GM18505 (cell line): Measurements from ENCODE around the gene CPT1A.
"Not testable (repeated sequence)": the region's sequence is repeated elsewhere in the genome, so short reads cannot be mapped to it uniquely, and the experiment has no call there.

Experiments used
- ATAC-seq: cut with Tn5 transposase; IDR thresholded peaks from one replicate; pipeline ENCODE4 v1.9.1; 2021; ENCODE audit not compliant: unreplicated experiment
- POLR2A ChIP-seq: IDR thresholded peaks from 4 replicates; pipeline ENCODE4 v1.6.1; 2011; ENCODE audit warnings: borderline replicate concordance; ENCODE audit not compliant: insufficient read depth, insufficient read length; ENCODE audit errors: extremely low read depth

Gene CPT1A

DNA sequence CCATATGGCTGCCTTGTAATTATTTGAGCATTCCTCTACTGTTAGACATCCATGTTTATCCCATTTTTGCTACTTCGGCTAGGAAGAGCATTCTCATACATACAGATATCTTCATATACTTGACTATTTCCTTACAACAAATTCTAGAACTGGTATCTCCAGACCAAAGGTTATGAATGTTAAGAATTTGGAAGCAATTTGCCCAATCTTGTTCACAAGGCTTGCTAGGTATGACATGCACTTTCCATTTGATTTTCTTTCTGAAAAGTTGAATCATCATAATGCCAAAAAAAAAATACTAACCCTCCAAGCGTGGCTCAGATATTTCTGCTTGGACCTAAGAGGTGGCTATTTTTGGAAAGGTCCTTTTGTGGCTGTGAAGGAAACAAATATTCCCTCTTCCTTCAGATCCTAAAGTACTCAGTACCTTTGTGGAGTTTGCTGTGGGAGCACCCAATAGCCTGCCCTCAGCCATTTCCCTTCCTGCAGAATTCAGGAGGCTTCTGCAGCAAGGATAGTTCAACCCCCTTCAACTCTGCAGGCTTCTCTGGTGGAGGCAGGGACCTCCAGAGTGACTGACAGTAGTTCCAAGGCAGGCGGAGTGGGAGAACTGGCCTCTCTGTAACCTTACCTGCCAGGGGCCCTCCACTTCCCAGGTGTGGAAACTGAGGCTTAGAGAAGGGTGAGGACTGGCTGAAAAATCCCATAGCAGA lies 22.0 kb upstream of the CPT1A start:
- ATAC-seq, result no peak
- no peak for TF ChIP-seq POLR2A

DNA sequence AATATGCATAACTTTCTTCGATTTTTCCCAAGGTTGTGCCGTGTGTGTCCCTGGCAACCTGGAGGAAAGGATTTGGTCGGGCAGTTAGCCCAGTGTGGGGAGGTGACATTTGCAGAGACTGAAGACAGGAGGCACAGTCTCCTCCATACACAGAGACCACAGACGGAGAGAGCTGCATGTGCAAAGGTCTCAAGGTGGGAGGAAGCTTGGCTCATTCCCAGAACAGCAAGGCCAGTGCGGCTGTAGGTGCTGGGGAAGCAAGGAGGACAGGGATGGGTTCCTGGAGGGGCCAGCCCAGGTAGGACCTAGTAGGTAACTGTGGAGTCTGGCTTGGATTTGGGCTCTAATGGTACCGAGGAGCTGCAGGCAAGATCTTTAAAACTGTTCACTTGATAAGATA lies 20.7 kb upstream of the CPT1A start:
- ATAC-seq, result no peak
- no peak for TF ChIP-seq POLR2A

GRCh38 chr11:68859123-68859522 lies 17.4 kb upstream of the CPT1A start:
- no peak for TF ChIP-seq POLR2A

GRCh38 chr11:68857037-68857586 lies 15.4 kb upstream of the CPT1A start:
- TF ChIP-seq POLR2A, result no peak
- ATAC-seq, result no peak

More at GRCh38 chr11:68859123-68859522, 17.4 kb upstream of the CPT1A start:
- ATAC-seq, result no peak

DNA sequence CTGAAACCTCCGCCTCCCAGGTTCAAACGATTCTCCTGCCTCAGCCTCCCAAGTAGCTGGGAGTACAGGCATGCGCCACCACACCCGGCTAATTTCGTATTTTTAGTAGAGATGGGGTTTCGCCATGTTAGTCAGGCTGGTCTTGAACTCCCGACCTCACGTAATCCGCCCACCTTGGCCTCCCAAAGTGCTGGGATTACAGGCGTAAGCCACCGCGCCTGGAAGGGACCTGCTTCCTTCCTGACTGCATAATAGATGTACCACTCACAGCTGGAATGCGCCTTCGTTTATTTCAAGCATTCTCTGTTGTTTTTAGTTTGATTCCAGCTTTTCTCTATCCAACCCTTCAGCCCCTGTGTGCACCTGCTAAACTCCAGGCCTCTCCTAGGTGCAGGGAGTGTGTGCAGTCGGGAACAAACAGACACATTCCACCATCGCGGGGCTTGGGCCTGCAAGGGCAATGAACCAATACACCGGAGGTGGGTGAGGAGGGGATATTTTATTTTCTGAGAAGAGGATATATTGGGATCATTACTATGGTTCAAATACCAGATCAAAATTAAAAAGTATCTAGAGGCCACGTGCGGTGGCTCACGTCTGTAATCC lies 14.8 kb upstream of the CPT1A start:
- ATAC-seq, result not testable (repeated sequence)

- ATAC-seq, result no peak
- TF ChIP-seq POLR2A, result no peak
Measured at GRCh38 chr11:68855205-68855981, 13.7 kb upstream of the CPT1A start.

DNA sequence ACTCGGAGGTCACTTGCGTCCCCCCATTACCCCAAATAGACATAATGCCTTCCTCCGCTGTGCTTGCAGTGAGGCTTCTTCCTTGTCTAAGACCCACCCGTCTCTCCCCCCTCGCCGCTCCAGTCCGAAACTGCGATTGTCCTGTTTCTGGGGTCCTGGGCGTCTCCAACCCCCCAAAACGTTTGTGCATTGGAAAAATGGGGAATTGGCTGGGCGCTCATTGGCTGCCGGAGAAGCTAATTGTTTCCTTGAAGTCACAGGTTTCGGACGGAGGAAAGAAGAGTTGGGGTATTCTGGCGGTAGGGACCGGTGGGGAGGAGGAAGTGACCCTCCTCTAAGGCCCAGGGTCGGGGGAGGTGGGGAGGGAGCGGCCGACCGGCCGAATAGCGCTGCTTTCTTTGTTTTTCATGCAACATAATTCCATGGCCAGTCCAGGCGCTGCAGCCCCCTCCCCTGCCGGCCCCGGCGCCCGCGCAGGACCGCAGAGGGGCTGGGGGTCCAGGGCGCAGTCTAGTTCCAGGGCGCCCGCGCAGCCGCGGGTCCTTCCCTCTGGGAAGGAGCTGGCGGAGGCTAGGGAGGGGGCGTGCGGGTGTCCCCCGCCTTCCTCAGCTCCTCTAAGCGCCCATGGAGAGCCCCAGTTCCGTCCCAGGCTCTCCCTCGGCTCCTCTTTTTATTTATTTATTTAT lies 12.7 kb upstream of the CPT1A start:
- no peak for TF ChIP-seq POLR2A
- ATAC-seq, result no peak

DNA sequence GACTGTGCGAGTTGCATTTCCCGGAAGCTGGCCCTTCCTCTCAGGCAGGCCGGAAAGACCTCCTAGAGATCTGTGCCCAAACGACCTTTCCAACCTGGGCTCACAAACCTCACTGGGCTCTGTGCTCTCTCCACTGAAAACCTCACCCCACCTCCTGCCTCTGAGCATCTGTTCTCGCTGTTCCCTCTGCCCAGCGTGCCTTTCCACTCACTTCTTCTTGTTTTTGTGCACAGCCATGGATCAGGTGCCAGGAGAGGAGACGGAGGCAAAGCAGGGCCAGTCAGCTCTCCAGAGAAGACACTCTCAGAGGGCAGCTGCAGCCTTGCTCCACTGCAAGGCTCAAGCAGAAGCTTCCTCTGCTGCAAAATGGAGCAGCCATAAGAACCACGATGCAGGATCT lies 10.9 kb upstream of the CPT1A start:
- no peak for TF ChIP-seq POLR2A
- no peak for ATAC-seq

GRCh38 chr11:68848429-68848828 lies 6.7 kb upstream of the CPT1A start:
- no peak for ATAC-seq
- TF ChIP-seq POLR2A, result no peak

DNA sequence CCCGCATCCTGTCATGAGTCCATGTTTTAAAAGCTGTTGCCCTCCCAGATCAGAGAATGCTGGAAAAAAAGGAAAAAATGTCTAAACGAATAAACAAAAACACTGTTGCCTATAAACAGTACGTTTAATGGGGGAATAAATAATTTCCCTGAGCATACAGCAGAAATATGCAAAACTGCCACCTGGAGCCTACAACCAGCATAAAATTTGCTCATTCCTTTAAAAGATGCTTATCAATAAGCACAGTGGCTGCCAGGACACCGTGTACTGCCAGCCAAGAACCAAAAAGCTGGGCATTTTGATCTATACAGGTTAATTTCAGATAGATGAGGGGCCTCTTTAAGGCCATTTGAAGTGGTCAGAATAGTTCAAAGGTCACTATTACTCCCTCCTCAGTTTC lies 5.7 kb upstream of the CPT1A start:
- no peak for ATAC-seq
- no peak for TF ChIP-seq POLR2A

GRCh38 chr11:68845351-68846002 lies 3.8 kb upstream of the CPT1A start:
- TF ChIP-seq POLR2A, result no peak
- ATAC-seq, result no peak

DNA sequence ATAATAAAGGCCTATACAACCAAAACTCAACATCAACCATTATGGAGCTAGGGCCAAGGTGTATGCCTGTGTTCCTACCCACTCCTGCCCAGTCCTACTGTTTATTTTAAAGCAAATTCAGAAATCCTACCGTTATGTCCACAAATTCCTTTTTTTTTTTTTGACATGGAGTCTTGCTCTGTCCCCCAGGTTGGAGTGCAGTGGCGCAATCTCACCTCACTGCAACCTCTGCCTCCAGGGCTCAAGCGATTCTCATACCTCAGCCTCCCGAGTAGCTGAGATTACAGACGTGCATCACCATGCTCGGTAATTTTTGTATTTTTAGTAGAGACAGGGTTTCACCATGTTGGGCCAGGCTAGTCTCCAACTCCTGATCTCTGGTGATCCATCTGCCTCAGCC lies 3.1 kb upstream of the CPT1A start:
- TF ChIP-seq POLR2A, result no peak
- ATAC-seq, result no peak

DNA sequence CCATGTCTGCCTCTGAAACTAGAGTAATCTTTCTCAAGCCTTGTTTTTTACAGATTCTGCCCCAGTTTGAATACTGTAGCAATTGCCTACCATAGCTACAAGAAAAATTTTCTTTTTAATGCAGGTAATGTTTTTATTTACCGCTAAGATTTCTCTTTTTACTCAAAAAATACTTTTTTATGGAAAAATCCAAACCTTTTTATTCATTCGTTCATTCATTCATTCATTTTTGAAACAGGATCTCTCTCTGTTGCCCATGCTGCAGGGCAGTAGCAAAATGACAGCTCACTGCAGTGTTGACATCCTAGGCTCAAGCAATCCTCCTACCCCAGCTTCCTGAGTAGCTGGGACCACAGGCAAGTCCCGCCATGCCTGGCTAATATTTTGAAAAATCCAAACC lies 2.7 kb upstream of the CPT1A start:
- no peak for TF ChIP-seq POLR2A
- no peak for ATAC-seq
